SK-N-MC (cell line): ENCODE results near the gene DGCR2.

ENCODE experiments used
- EZH2 ChIP-seq: fragments of 200-600 bp; sonication (generic); IDR thresholded peaks from one replicate; pipeline ENCODE4 v1.6.1; 2017; ENCODE audit warnings: antibody characterized with exemption
- FOXP2 ChIP-seq: optimal IDR thresholded peaks from 2 replicates; pipeline ENCODE3; 2011; ENCODE audit warnings: mild to moderate bottlenecking, moderate library complexity; ENCODE audit not compliant: insufficient read depth; ENCODE audit errors: extremely low read length, control extremely low read depth
- POLR2AphosphoS5 ChIP-seq: IDR thresholded peaks from 2 replicates; pipeline ENCODE4 v1.6.1; 2012; ENCODE audit warnings: mild to moderate bottlenecking, low read depth, low read length, borderline replicate concordance

DNA sequence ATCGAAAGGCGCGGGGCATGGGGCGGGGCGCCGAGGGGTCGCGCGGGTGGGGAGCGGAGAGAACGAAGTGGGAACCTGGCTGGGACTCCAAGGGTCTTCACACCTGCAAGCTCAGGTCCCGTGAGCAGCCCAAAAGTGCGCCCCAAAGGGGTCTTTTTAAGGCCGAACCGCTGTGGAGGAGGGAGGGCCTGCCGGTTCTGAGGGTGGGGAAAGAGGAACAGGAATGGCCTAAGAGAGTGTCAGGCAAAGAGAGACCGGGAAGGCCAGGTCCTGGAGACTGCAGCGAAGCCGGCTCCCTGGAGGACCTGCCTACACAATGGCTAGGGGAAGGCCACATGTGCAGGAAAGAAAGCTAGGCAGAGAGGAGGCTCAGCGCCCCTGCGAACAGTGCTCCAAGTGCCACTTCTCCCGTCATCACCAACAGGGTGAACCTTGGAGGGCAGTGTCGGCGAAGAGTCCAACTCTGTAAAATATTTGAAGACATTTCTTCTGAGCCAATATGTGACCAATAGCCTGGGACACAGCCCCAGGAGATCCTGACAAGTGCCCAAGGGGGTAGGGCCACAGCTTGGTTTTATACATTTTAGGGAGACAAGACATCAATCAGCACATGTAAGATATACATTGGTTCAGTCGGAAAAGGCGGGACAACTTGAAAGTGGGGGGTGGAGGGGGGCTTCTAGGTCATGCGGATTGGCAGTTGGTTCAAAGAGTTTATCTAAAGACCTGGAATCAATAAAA, 710 bp upstream of the DGCR2 start:
- no peak for TF ChIP-seq EZH2
- TF ChIP-seq POLR2AphosphoS5: no peak
- no peak for TF ChIP-seq FOXP2
